ENCODE data around the gene CDH13.

The CDH13 gene

DNA sequence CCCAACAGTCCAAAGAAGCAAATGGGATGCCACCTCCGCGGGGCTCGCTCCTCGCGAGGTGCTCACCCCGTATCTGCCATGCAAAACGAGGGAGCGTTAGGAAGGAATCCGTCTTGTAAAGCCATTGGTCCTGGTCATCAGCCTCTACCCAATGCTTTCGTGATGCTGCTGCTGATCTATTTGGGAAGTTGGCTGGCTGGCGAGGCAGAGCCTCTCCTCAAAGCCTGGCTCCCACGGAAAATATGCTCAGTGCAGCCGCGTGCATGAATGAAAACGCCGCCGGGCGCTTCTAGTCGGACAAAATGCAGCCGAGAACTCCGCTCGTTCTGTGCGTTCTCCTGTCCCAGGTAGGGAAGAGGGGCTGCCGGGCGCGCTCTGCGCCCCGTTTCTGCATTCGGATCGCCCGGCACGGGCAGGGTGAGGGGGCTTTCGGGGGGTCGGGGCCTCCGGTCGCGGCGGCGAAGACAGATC, at the start of gene CDH13:
Gene CDH13 (plus strand): TSS at position 179 of the 471 bp plus-strand sequence.
- DNase-seq, result no peak

DNA sequence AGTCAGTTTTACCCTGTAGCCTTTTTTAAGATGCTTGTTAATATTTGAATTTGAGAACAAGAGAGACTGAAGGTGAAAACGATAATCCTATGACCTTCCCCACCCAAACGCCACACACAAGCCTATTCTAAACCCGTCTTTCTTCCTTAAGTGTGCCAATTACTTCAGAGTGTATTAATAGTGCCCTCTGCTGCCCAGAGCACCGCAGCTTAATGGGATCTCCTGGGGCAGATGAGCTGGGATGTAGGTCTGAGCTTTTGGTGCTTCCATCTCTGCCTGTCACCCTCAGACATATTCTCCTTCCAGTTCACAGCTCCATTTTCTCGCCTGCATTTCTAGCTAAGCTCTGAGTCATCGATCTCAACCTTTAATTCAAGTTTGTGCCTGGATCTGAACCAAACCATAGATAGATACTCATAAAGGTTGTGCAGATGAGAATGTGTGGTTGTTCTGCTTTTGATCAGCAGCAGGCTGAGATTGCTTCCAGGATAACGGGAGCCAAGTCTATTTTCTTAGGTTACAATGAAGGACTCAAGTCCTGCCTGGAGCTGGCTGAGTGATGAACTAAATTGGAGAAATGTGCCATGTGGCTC, 46.4 kb upstream of the CDH13 start:
- no peak for DNase-seq

DNA sequence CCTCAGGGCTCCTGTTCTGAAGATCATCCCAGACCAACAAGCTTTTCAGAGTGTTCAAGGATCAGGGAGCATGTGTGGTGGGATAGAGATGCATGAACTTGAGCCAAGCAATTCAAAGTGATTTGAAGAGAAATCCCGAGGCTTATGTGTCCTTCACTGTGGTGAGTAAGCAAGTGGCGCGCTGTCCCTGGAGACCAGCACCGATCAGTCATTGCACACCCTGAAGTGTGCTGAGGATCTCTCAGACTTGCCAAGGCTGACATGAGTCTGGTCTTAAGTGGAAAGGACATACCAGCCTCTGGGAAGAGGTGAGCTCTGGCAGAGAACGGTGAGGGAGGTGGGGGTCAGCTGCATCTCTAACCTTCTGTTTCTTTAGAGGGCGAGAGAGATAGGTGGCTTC, 43.8 kb upstream of the CDH13 start:
- no peak for DNase-seq

DNA sequence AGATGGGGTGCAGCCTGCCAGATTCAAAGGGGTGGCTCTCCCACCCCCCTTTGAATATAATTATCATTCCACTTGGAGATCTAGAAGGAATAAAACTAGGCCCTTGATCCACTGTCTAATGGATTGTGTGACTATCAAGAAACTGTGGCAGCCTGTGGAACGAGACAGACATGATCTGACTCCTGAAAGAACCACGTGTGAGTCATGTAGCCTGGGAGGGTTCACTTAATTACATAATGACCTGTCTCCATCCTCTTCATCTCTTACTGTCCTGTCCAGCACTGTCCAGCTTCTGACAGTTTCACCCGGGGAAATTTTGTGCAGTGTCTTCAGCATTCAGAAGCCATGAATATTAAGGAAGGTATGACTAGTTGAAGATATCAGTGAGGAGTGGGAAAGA, 43.3 kb upstream of the CDH13 start:
- no peak for DNase-seq

DNA sequence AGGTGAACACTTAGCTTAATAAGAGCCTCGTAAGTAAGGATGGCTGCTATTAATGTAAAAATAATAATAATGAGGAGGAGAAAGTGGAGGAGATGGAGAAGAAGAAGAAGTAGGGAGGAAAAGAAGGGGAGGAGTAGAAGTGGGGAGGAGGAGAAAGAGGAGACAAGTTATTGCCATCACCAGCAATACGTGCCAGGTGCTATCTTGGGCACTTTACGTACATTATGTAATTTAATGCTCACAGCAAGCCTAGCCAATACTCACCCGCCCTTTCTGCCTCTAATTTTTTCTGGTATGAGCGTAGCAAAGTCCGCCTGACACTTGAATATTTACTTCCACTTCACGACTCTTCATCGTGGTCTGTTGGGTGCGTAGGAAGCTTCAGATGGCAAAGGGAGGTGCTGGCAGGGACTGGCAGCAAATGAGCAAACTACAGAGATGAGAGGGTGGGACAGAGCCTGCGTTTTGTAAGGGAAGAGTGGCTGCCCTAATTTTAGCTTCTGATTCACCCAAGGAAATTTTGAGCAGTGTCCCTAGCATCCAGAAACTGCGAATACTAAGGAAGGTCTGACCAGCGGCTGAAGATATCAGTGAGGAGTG, 42.1 kb upstream of the CDH13 start:
- no peak for DNase-seq

DNA sequence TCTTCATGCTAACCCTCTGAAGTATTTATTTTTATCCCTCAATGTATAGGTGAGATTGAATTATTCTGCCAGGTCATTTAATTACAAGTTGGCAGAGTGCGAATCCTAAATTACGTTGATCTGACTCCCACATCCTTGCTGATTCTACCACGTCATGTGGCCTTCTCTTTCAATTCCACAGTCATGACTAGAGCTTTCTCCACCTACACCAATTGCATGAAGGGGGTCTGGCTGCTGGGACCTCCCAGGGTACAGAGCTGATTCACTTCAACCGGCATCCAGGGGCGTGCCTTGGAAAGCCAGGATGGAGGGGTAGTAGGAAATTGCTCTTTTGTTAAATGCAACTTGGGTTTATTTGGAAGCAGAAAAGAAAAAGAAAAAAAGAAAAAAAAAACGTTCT, 41.1 kb upstream of the CDH13 start:
- DNase-seq, result no peak

DNA sequence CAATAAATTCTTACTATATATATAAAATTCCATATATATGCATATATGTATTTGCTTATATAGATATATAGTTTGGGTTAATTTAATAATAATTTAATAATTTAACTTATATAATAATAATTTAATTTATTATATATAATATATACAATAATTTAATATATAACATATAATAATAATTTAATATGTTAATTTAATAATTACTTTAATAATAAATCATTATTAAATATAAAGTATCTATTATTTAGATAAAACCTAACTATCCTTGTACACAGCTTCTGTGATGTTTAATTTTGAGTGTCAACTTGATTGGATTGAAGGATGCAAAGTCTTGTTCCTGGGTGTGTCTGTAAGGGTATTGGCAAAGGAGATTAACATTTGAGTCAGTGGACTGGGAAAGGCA, 40.6 kb upstream of the CDH13 start:
- DNase-seq, result no peak

DNA sequence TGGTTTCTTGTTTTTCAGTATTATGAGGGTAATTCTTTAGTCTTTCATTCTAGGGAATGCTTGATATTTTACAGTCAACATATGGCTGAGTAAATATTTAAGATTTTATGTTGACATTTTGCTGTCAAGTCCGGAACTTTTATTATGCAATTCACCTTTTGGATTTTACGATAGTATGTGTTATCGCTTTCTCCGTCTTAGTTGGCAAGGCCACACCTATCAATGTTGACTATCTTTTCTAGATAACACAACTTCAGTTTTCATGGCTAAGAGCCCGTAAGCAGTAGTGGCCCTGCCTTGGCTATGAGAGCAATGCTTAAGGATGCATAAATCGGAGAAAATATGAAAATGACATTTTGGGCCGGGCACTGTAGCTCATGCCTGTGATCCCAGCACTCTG, 39.5 kb upstream of the CDH13 start:
- DNase-seq, result no peak

DNA sequence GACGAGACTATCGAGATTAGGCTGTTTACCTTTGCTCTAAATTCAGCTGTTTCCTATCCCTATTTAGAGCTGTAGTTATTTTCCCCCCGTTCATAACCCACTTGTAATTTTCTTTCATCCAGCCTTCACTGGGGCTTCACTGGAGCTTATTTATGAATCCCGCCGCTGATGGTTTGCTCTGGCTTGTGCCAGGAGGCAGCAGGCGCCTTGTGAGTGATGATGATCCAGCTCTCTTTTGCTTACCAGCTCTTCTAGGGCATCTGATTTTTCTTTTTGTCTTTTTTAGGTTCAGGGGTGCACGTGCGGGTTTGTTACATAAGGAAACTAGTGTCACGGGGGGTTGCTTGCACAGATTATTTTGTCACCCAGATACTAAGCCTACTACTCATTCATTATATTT, 37.4 kb upstream of the CDH13 start:
- no peak for DNase-seq

DNA sequence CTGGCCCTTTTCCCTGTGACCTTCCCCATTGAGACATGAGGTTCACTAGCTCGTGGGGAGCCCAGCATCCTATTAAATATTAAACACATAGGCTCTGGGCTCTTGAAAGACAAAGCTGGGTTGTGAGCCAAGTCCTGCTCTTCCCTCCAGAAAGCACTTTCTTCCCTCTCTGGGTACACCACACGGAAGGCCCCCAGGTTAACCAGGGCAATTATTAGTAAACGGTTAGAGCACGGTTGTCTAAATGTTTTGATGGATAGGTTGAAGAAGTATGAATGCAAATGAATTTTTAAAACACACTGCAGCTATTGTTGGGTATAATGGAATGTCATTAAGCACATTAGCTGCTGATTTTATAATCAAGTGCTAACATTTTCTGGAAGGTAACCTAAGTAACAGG, 32.7 kb upstream of the CDH13 start:
- DNase-seq, result no peak

DNA sequence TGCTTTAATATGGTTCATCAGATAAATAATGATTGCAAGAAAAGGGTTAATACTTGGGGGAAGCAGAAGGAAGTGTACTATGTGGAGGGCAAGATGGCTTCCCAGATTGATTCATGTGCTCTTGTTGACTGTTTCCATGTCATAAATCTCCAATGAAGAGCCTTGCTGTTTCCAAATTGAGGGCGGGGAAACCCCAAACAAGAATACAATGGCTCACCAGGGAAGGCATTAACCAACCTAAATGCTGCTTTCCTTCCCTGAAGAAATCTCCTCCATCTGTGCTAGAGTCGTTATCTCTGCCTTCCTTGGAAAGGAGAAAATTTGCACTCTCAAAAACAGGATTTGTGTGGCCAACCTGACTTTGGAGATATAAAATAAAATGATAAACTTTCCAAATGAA, 28.0 kb upstream of the CDH13 start:
- no peak for DNase-seq

DNA sequence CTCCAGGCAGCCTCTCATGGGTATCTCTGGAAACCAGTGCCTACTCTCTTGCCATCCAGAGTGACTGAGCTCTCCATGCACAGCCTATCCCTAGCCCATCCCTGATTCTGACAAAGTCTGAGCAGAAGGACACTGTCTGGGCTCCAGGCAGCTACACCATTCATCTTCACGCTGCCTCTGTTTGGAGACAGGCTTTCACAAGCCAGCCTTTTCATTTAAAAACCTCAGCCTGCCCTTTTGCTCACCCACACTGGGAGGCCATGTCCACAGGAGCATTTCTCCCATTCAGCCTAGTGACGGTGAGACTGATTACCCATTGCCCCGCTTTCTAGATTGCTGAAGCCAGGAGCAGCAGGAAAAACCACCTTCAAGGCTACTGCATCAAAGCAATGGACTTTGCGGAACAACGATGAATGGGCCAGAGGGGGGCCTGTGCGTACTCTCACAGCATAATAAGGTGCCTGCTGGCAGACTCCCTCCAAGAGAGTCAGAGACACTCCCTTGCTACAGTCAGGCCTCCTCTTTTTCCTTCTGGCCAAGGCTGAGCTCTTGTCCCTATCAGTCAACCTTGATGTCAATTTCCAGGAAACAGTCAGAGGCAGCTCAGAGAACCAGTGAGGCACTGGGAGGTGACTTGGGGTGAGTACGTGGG, 24.7 kb upstream of the CDH13 start:
- DNase-seq, result no peak

DNA sequence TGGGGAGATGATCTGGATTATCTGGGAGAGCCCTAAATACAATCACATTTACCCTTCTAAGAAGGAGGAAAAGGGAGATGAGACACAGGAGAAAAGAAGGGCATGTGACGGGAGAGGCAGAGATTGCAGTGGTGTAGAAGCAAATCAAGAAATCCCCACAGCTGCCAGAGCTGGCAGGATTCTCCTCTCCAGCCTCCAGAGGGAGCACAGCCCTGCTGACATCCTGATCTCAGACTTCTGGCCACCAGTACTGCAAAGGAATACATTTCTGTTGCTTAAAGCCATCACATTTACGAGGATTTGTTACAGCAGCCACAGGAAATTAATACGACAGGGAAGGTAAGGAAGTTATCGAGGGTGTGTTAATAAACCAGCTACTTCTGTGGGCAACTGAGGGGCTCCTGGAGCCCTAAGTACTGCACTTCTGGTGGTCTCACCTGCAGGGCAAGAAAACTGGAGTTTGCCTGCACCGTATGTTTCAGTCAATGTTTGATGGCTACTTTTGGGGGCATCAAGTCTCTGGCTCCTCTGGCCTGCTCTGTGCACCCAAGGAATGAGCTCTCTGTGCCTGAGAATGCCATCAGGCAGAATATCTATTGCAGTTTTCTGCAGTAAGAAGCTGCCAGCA, 22.9 kb upstream of the CDH13 start:
- no peak for DNase-seq

DNA sequence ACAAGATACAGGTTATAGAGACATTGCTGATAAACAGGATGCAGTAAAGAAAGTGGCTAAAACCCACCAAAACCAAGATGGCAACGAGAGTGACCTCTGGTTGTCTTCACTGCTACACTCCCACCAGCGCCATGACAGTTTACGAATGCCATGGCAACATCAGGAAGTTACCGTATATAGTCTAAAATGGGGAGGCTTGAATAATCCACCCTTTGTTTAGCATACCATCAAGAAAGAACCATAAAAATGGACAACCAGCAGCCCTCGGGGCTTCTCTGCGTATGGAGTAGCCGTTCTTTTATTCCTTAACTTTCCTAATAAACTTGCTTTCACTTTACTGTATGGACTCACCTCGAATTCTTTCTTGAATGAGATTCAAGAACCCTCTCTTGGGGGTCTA, 21.7 kb upstream of the CDH13 start:
- DNase-seq, result no peak

DNA sequence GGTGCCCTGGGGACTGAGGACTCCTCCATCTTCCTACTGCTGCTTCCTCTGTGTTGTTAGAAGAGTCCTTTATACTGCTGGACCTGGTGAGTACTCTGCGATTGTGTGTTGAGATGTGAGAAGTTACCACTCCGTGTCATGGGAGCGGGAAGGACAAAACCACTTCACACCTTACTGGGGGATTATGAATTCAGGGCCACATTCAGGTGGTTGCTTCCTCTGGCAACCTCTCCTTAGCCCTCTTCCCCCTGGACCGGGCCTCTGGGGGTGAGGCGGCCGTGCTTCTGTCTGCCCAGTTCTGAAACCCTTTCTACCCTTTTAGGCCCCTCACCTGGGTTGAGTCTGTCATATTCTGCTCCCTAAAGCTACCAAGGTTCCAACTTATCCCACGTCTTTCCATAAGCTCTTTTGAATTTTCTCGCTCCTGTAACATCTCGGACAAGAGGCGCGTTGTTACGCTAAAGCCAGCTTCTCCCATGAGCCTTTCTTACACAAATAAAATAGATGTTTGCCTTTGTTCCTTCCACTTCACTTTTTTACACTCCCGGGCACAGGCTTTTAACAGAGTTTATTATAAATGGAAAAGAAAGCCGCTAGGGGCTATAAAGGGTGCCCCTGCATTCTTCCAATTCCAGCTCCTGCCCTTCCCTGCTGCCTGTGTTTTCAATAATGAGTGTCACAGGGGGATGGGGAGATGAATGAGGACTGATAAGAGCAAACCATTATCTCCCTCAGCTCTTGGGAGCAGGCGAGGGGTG, 20.7 kb upstream of the CDH13 start:
- DNase-seq, result no peak

DNA sequence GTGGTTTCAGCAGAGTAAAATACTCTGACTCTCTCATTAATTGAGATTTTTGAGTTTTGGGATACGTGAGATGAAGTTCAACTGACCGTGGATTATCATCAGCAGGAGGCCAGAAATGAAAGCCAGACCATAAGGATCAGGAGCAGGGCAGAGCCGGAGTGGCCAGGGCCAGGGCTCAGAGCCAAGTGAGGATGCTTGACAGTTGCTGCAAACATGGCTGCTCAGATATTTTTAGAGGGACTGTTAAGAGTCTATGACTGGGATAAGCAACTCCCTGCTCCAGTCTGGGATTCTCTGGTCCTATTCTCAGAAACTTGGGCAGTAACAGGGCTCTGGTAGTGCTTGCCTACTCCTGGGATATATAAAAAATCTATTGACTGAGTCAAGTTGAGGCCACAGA, 17.6 kb upstream of the CDH13 start:
- DNase-seq, result no peak

DNA sequence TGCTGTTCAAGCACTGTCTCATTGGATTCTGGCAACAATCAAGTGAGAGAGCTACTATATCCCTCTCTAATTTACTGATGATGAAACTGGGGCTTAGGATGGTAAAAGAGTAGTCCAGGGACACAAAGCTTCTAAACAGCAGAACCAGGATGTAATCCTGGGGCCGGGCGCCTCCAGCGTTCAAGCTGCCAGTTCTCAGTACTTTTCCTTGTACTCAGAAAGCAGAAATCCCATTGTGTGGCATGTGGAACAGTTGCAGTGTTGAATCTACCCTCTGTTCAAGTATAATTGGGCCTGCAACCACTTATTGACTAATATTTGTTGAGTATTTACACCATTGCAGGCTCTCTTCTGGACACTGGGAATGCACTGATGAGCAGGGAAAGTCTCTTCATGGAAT, 14.5 kb upstream of the CDH13 start:
- no peak for DNase-seq

DNA sequence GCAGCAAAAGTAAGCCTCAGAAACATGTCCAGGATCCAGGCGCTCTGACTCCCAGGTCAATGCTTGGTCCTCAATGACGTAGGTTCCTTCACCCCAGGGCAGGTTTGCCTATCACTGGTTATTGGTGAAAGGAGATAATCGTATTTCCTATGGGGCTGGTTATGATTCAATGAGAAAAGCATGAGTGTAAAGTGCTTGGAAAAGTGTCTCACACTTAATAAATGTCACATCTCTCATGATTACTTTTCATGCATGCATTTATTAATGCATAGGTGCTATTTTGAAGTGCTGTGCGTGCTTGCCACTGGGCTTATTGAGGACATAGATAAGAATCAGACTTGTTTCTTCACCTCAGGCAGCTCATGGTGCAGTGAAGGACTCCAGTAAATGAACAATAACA, 10.4 kb upstream of the CDH13 start:
- DNase-seq, result no peak

DNA sequence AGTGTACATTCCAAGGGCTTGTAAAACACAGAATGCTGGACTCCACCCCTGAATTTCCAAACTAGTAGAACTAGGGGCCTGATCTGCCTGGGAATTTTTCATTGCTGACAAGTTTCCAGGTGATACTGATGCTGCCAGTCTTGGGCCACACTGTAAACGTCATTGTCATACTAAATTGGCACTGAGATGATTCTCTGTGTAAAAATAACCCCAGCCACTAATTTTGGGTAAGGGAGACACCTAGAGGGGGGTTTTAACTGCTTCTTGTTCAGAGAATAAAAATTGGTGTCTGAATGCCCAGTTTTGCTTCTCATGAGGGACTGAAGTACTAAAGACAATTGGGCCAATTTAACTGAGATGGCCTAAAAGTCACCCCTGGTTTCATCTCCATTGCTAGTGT, 5.0 kb upstream of the CDH13 start:
- no peak for DNase-seq

DNA sequence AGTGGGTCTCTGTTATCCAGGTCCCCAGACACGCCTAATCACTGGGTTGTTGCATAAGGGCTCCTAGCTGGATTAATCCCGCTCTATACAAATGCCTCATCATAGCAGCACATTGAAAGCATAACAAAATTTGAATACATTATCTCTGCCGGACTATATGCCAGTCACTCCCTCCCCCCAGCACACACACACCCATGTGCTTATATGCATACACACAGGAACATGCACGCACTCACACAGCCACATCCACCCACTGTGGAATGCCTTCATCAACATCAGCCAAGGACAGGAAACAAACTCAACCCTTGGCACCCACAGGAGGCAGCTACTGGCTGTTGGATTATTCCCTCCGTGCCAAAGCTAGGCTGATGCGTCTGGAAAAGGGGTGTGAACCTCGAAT, 3.5 kb upstream of the CDH13 start:
- no peak for DNase-seq

DNA sequence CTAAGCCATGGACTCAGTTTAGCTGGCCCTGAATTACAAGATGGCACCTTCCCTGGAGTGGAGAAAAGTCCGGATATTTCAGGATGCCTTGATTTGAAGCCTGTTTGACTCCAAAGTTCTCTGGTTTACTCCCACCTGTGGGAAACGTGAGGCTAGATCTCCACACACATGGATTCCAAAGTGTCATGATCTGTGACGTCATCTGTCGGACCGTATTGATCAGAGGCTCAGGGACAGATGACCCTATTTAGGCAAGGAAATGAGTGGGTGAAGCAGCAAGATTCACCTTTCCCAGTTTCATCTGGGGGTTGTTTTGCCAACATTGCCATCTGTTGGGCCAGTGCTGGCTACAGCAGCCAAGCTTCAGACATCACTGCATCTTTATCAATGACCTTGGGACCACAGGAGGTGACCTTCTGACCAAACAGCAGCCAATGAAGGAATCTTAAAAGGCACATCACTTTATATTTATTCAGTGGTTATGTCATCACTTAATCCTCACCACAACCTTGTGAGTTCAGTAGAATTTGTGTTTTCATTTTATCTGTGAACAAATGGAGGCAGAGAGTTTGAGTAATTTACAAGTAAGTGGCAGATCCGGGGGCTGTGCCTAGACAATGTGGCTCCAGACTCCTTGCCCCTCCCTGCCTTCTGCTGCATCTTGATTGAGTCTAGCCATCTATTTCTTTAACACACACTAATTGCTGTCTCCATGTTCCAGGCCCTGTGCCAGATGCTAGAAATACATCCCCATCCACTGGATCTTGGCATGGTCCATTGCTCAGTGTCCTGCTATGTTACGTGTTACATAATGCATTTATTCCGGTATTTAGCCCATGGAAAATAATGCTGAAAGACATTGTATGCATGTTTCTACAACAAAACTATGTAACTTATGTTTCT, 1.5 kb upstream of the CDH13 start:
- DNase-seq, result no peak

DNA sequence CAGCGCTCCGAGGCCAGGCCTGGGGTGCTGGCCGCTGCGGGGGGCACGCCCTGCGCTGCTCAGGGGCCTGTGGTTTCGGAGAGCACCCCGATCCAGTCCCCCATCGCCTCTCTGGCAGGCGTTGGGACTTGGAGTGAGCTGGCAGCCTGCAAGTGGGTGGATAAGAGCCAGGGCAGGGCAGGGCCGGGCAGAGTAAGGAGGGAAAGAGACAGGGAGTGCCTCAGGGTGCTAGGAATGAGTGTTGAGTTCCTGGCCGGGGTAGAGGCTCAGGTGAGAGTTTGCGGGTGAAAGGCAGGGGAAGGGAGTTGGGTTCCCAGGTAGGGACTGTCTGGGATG, 1.3 kb downstream of the CDH13 start:
- no peak for DNase-seq

DNA sequence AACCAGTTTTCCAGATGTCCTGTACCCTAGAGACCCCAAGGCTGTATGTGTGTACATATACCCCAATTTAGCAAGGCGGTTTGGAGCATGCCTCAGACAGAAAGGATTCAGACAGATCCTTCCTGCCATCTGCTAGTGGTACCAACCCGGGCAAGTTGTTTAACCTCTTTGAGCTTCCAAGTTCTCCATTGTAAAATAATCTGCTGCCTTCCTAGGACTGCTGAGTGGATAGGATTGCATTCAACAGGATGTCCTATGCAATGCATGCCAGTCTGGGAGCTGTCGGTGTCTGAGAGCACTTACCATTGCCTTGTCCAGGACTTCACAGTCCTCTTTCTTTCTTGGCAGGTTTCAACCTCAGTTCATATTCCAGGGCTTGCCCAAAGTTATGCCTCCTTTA, 1.9 kb downstream of the CDH13 start:
- no peak for DNase-seq
